Measurements from ENCODE around the gene USP49. TPM values are rescaled to one million over a fixed set of nuclear protein-coding genes. Genes with fewer than 3 reads are reported as not detected.
"Not testable (repeated sequence)": the region's sequence is repeated elsewhere in the genome, so short reads cannot be mapped to it uniquely, and the experiment has no call there.

Gene USP49
- 2.7 TPM for total RNA-seq
- polyA plus RNA-seq (ENCODE audit: insufficient read depth in 1 of 8, insufficient read length in 8 of 8, low replicate concordance in 1 of 8), result 1 to 10 TPM; 4.6 to 6.4 (median 5.1) TPM
- long read RNA-seq, donor 1, result 0 reads
- long read RNA-seq, donor 2, result 0 reads
- long read RNA-seq, donor 3, result 0 reads
- long read RNA-seq, donor 4, result 0 reads
- long read RNA-seq, donor 5, result 0 reads
- long read RNA-seq, donor 6, result 0 reads
- long read RNA-seq, donor 7, result 0 reads
- long read RNA-seq, donor 8, result 0 reads
- long read RNA-seq, donor 9, result 0 reads
- long read RNA-seq, donor 10, result 0 reads
- long read RNA-seq, donor 11, result 0 reads

DNA sequence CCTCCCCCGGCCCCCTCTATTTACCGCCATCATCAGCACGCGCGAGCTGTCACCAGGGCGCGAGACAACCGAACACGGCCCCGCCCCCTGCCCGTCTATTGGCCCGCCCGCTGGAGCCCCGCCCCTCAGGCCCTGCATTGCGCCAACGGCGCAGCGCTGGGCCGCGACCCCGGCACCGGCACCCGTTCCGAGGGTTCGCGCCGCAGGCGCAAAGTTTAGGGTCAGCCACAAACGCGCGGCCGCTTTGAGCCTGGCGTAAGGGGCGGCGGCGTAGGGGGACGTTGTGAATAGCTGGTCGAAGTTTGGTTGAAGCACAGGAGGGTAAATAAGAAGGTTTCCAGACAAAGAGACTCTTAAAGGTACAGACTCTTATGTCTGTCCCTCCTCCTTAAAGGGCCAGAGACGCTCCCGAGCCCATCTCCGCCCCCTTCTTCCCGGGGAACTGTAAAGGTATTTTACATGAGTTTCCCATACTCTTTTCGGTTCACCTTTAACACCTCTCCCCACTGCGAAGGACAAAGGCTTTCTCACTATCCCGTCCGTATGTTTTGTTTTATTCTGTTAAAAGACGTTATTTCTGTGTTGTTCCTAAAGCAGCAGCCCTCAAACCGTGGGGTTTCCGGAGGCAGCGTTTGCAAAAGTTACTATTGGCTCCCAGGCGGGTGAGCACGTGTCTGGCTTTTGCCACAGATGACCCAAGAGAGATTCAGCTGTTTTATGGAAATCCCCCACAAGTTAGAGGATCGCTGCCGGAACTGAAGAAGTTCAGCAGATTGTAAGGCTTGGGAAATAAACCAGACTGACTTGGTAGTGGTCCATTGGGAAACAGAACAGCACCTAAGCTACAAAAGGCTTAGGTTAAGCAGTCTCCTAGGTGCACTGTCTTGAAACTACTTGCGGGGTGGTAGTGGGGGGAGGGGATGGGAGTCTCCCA, at the start of gene USP49:
Gene USP49, minus strand, starts transcription at position 76 of the 934 bp plus-strand sequence. CDS start 88,392 bp downstream, outside the sequence.
- WGBS (ENCODE audit: insufficient coverage), result under 1% methylated on average over 40 of the region's 55 CpGs
- Histone ChIP-seq H3K9me3 (replicated peaks; ENCODE audit: control insufficient read depth, low read depth, low read length) (no peaks in the 10 kb centered on the region), H3K4me1 (ENCODE audit: control insufficient read depth, insufficient read depth, low read length) (peaks cover 14% of the 10 kb centered on the region), H3K27ac (ENCODE audit: low read length) (peak within 1 kb of the TSS; percentile 93), H3K4me3 (ENCODE audit: low read length) (peak within 1 kb of the TSS; percentile 91), H3K36me3 (ENCODE audit: control insufficient read depth, insufficient read depth, low read length) (peaks cover 5% of the 10 kb centered on the region), H3K27me3 (ENCODE audit: control insufficient read depth, insufficient read depth, low read length) (peaks cover 2% of the 10 kb centered on the region)
- DNase-seq, result peak; percentile 95

DNA sequence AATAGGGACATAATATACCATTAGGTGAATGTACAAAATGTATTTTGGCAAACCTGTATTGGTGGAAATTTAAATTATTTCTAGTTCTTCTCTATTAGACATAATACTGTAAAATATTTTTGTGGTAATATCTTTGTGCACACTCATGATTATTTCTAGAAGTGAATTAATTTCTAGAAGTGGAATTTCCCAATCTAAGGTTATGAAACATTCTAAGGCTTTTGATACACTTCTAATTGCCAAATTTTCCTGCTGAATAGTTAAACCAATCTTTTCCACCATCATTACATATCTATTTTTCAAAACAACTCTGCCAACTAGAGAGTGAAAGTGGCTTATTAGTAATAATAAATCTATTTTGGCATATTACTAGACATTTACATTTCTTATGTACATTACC, 48.3 kb upstream of the USP49 start:
- Histone ChIP-seq H3K4me3 (ENCODE audit: low read length) (no peak overlapping the region), H3K36me3 (ENCODE audit: control insufficient read depth, insufficient read depth, low read length) (peaks cover 7% of the 10 kb centered on the region), H3K27me3 (ENCODE audit: control insufficient read depth, insufficient read depth, low read length) (no peaks in the 10 kb centered on the region), H3K4me1 (ENCODE audit: control insufficient read depth, insufficient read depth, low read length) (peaks cover 27% of the 10 kb centered on the region), H3K9me3 (replicated peaks; ENCODE audit: control insufficient read depth, low read depth, low read length) (no peaks in the 10 kb centered on the region), H3K27ac (ENCODE audit: low read length) (no peak overlapping the region)
- no peak for DNase-seq

DNA sequence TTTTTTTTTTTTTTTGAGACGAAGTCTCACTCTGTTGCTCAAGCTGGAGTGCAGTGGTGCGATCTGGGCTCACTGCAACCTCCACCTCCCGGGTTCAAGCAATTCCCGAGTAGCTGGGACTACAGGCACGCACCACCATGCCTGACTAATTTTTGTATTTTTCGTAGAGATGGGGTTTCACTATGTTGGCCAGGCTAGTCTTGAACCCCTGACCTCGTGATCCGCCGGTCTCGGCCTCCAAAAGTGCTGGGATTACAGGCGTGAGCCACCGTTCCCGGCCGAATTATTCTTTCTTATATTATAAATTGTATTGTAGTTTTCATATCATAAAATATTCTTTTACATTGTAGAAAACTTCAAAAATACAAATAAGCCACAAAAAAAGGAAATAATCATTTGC, 47.7 kb upstream of the USP49 start:
- 100% methylated on average over 2 of the region's 14 CpGs for WGBS (ENCODE audit: insufficient coverage)
- H3K36me3 ChIP-seq (ENCODE audit: control insufficient read depth, insufficient read depth, low read length); DNase-seq; H3K9me3 ChIP-seq (replicated peaks; ENCODE audit: control insufficient read depth, low read depth, low read length); H3K4me3 ChIP-seq (ENCODE audit: low read length); H3K27me3 ChIP-seq (ENCODE audit: control insufficient read depth, insufficient read depth, low read length); H3K27ac ChIP-seq (ENCODE audit: low read length): not testable (repeated sequence)
- H3K4me1 ChIP-seq (ENCODE audit: control insufficient read depth, insufficient read depth, low read length), result peaks cover 32% of the 10 kb centered on the region

DNA sequence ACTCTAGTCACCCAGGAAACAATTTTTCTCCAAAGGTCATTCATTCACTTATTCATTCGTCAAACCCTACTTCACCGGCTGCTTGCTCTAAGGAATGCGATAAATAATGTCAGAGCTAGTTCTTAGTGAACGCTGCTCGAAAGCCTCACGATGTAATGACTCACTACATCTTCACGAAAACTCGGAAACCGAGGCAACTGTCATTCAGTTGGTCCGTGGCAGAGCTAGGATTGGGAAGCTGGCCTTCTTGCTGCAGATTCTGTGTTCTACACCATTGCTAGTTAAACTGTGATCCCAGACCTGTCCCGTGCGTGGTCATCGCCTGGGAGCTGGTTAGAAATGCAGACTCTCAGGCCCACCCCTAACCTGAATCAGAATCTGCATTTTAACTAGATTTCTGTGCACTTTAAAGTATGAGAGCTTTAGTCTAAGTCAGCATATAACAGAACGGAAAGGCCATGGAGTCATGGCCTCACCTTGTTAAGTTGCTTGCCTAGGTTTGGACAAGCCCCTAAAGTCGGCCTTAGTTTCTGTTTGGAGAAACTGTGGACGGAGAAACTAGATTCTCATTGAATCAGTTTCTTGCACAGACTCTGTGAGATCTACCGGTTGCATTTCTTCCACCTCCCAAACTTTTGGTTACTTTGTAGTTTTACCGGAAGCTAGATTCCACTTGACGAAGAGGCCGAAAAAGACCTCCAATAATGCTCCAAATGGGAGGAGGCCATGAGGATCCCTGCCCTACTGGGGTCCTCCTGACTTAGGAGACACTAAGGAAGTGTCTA, 47.1 kb upstream of the USP49 start:
- peaks cover 13% of the 10 kb centered on the region for H3K36me3 ChIP-seq (ENCODE audit: control insufficient read depth, insufficient read depth, low read length)
- H3K27me3 ChIP-seq (ENCODE audit: control insufficient read depth, insufficient read depth, low read length), result no peaks in the 10 kb centered on the region
- no peaks in the 10 kb centered on the region for H3K9me3 ChIP-seq (replicated peaks; ENCODE audit: control insufficient read depth, low read depth, low read length)
- no peak for DNase-seq
- WGBS (ENCODE audit: insufficient coverage), result 26% methylated on average over 10 of the region's 20 CpGs
- peak overlapping the region; percentile 61 for H3K4me3 ChIP-seq (ENCODE audit: low read length)
- H3K27ac ChIP-seq (ENCODE audit: low read length), result peak overlapping the region; percentile 76
- peaks cover 39% of the 10 kb centered on the region for H3K4me1 ChIP-seq (ENCODE audit: control insufficient read depth, insufficient read depth, low read length)

DNA sequence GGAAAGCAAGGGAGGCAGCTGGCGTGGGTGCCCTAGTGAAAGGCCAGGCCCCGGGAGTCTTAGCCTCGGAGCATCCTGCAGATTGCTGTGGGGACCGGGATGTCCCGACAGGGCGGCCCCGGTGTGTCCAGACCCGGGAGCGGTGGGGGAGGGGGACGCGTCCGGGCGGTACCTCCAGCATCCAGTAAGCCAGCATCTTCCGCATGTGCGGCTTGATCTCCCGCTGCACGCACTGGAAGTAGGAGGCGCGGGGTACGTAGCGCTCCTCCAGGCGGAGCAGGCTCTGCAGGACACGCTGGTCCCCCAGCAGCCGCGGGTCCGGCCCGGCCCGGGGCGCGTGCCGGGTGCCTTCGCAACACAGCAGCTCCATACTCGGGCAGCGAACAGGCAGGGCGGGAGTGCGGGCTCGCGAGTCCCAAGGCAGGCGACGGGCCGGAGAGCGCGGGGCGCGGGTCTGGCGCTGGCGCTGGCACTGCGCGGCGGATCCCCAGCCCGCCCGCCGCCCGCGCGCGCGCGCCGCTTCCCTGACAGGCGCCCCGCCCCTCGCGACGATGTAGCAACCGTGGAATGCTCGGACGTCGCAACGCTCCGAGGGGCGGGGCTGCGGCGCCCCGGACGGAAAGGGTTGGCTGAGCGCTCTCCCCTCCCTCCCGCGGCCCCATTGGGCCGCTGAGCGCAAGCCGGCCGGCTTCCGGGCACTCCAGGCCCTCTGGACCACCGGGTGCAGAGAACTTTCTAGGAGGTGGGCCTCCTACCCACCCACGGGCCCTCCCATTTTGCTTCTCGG, 46.3 kb upstream of the USP49 start, which contains the start of gene CCND3:
Gene CCND3, minus strand, starts transcription at position 529 of the 787 bp plus-strand sequence. Its CDS starts 159 bp downstream, at position 370.
- peak; percentile 97 for DNase-seq
- peaks cover 20% of the 10 kb centered on the region for H3K36me3 ChIP-seq (ENCODE audit: control insufficient read depth, insufficient read depth, low read length)
- under 1% methylated on average over 84 of the region's 87 CpGs for WGBS (ENCODE audit: insufficient coverage)
- peak within 1 kb of the TSS; percentile 81 for H3K27ac ChIP-seq (ENCODE audit: low read length)
- peaks cover 46% of the 10 kb centered on the region for H3K4me1 ChIP-seq (ENCODE audit: control insufficient read depth, insufficient read depth, low read length)
- no peaks in the 10 kb centered on the region for H3K9me3 ChIP-seq (replicated peaks; ENCODE audit: control insufficient read depth, low read depth, low read length)
- peak within 1 kb of the TSS; percentile 95 for H3K4me3 ChIP-seq (ENCODE audit: low read length)
- no peaks in the 10 kb centered on the region for H3K27me3 ChIP-seq (ENCODE audit: control insufficient read depth, insufficient read depth, low read length)

DNA sequence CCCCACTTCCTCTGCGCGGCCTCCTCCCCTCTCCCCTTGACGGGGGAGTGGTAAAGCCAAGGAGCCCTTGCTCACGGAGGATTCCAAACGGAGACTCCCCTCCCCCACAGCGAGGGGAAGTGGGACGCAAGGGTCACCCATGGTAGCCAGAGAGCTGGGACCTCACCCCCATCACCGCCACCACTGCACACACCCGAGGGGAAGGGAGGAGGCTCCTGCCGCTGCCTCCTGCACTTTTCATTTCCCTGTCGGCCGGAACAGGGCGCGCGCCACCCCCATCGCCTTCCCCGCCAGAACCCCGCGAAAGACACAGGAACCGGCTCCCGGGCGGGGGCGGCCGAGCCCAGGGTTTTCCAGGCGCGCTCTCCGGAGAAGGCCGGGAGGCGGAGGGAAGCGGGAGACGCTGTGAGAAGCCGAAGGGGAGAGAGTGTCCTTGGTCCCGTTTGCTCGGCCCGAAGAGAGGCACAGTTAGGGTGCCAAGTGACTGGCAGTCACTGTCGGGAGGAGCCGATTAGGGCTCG, 45.6 kb upstream of the USP49 start:
- Histone ChIP-seq H3K27ac (ENCODE audit: low read length) (peak overlapping the region; percentile 81), H3K9me3 (replicated peaks; ENCODE audit: control insufficient read depth, low read depth, low read length) (no peaks in the 10 kb centered on the region), H3K4me1 (ENCODE audit: control insufficient read depth, insufficient read depth, low read length) (peaks cover 52% of the 10 kb centered on the region), H3K4me3 (ENCODE audit: low read length) (peak overlapping the region; percentile 95), H3K36me3 (ENCODE audit: control insufficient read depth, insufficient read depth, low read length) (peaks cover 26% of the 10 kb centered on the region), H3K27me3 (ENCODE audit: control insufficient read depth, insufficient read depth, low read length) (no peaks in the 10 kb centered on the region)
- DNase-seq, result peak; percentile 63
- under 1% methylated on average over 28 of the region's 38 CpGs for WGBS (ENCODE audit: insufficient coverage)

DNA sequence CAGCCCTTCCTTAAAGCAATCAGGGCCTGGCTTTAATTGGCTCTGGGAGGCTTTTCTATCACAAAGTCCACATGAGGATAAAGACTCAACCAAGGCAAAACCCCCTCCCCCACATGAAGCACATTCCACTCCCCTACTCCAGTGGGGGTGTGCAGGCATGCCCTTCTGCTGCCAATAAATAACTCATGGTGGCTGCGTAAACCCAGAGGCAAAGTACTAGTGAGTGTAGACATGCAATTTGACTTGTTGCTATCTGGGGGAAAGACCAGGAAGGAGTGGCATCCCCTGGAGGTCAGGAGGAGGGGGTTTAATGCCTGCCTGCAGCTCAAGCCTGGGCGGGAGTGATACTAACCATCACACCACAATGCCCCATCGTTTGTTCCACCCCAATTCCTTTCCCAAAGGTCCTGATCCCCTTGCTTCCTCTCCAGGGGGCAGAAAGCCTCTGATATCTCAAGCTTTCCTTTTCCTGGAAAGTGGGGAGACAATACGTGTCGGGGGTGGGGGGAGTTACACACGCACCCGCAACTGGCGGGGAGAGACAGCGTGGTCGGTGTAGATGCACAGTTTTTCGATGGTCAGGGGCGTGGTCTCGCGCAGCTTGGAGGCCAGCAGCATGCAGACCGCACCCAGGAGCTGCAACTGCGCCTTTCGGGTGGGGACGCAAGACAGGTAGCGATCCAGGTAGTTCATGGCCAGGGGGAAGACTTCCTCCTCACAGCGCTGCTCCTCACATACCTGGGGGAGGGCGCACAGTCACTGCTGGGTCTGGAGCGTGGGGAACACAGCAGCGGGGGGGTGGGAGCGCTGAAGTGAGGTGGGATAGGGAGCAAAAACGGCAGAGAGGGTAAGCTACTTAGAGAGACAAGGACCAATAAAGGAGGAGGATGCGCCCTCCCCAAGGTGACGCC, 44.9 kb upstream of the USP49 start:
- peak; percentile 28 for DNase-seq
- 4% methylated on average over 15 of the region's 27 CpGs for WGBS (ENCODE audit: insufficient coverage)
- Histone ChIP-seq H3K4me1 (ENCODE audit: control insufficient read depth, insufficient read depth, low read length) (peaks cover 59% of the 10 kb centered on the region), H3K4me3 (ENCODE audit: low read length) (peak overlapping the region; percentile 95), H3K27ac (ENCODE audit: low read length) (peak overlapping the region; percentile 81), H3K27me3 (ENCODE audit: control insufficient read depth, insufficient read depth, low read length) (no peaks in the 10 kb centered on the region), H3K36me3 (ENCODE audit: control insufficient read depth, insufficient read depth, low read length) (peaks cover 34% of the 10 kb centered on the region), H3K9me3 (replicated peaks; ENCODE audit: control insufficient read depth, low read depth, low read length) (no peaks in the 10 kb centered on the region)

DNA sequence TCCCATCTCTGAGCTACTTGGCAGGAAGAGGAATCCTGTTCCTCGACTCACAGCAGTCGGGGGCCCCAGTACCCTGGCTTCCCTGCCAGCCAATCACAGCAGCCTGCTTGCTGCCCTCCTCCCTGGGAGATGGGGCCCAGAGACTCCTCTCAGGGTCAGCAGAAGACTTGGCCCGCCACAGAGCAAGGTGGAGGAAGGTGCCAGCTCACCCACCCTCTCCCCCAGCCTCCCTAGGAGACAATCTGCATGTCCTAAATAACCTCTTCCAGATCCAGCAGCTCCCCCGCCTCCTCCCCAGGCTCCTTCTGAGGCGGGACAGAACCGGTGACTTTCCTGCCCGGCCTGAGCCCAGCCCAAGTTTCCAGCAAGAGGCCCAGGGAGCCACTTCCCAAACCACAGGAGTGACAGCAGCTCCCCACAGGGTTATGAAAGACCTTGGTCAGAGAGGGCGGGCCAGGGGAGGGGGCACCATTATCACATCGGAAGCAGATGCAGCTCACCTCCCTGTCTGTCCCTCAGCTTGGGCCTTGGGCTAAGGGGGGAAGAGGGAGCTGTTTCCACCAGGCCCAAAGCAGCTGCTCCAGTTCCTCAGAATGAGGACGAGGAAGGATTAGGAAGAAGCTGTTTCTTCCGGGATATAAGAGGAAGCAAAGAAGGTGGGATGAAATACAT, 44.1 kb upstream of the USP49 start:
- peaks cover 42% of the 10 kb centered on the region for H3K36me3 ChIP-seq (ENCODE audit: control insufficient read depth, insufficient read depth, low read length)
- peak; percentile 76 for DNase-seq

More for the DNA sequence above, 44.1 kb upstream of the USP49 start:
- 9% methylated on average over 5 of the region's 11 CpGs for WGBS (ENCODE audit: insufficient coverage)
- Histone ChIP-seq H3K4me3 (ENCODE audit: low read length) (peak overlapping the region; percentile 95), H3K9me3 (replicated peaks; ENCODE audit: control insufficient read depth, low read depth, low read length) (no peaks in the 10 kb centered on the region), H3K27ac (ENCODE audit: low read length) (peak overlapping the region; percentile 81), H3K4me1 (ENCODE audit: control insufficient read depth, insufficient read depth, low read length) (peaks cover 62% of the 10 kb centered on the region), H3K27me3 (ENCODE audit: control insufficient read depth, insufficient read depth, low read length) (no peaks in the 10 kb centered on the region)
